ENCODE results near the gene KRT3.
"Not testable (repeated sequence)": the region's sequence is repeated elsewhere in the genome, so short reads cannot be mapped to it uniquely, and the experiment has no call there.

The KRT3 gene

GRCh38 chr12:52761802-52762201 lies 34.1 kb downstream of the KRT3 start:
- Histone ChIP-seq H3K4me1 (ENCODE audit: control insufficient read depth in 5 of 5, insufficient read depth in 5 of 5, low read length in 5 of 5) (peaks cover 0 to 3% (median 0%) of the 10 kb centered on the region in 5 donors), H3K27me3 (ENCODE audit: control insufficient read depth in 5 of 5, insufficient read depth in 4 of 5, low read length in 5 of 5) (peaks cover 0 to 12% (median 4%) of the 10 kb centered on the region in 5 donors), H3K4me3 (ENCODE audit: low read depth in 1 of 5, low read length in 5 of 5) (no peak overlapping the region), H3K9ac (ENCODE audit: low read length in 5 of 5) (no peak overlapping the region), H3K36me3 (ENCODE audit: control insufficient read depth in 5 of 5, insufficient read depth in 5 of 5, low read length in 5 of 5) (no peaks in the 10 kb centered on the region), H3K9me3 (ENCODE audit: control insufficient read depth in 5 of 5, low read length in 5 of 5) (peaks cover 3 to 19% (median 11%) of the 10 kb centered on the region in 5 donors), H3K27ac (ENCODE audit: low read depth, low read length) (no peak overlapping the region)

- not testable (repeated sequence) for H3K36me3 ChIP-seq (ENCODE audit: control insufficient read depth in 5 of 5, insufficient read depth in 5 of 5, low read length in 5 of 5); H3K9ac ChIP-seq (ENCODE audit: low read length in 5 of 5); H3K4me3 ChIP-seq (ENCODE audit: low read depth in 1 of 5, low read length in 5 of 5); H3K4me1 ChIP-seq (ENCODE audit: control insufficient read depth in 5 of 5, insufficient read depth in 5 of 5, low read length in 5 of 5); H3K27ac ChIP-seq (ENCODE audit: low read depth, low read length)
- Histone ChIP-seq H3K9me3 (ENCODE audit: control insufficient read depth in 5 of 5, low read length in 5 of 5) (peaks cover 3 to 19% (median 11%) of the 10 kb centered on the region in 5 donors), H3K27me3 (ENCODE audit: control insufficient read depth in 5 of 5, insufficient read depth in 4 of 5, low read length in 5 of 5) (peaks cover 0 to 17% (median 6%) of the 10 kb centered on the region in 5 donors)
These were observed 34.7 kb downstream of the KRT3 start for GRCh38 chr12:52761218-52761617.

- peaks cover 0 to 17% (median 7%) of the 10 kb centered on the region in 5 donors for H3K27me3 ChIP-seq (ENCODE audit: control insufficient read depth in 5 of 5, insufficient read depth in 4 of 5, low read length in 5 of 5)
- no peak overlapping the region for H3K9ac ChIP-seq (ENCODE audit: low read length in 5 of 5)
- no peaks in the 10 kb centered on the region for H3K36me3 ChIP-seq (ENCODE audit: control insufficient read depth in 5 of 5, insufficient read depth in 5 of 5, low read length in 5 of 5)
- H3K9me3 ChIP-seq (ENCODE audit: control insufficient read depth in 5 of 5, low read length in 5 of 5): peaks cover 3 to 19% (median 11%) of the 10 kb centered on the region in 5 donors
- H3K4me3 ChIP-seq (ENCODE audit: low read depth in 1 of 5, low read length in 5 of 5): no peak overlapping the region
- H3K27ac ChIP-seq (ENCODE audit: low read depth, low read length): no peak overlapping the region
- H3K4me1 ChIP-seq (ENCODE audit: control insufficient read depth in 5 of 5, insufficient read depth in 5 of 5, low read length in 5 of 5): peaks cover 0 to 3% (median 0%) of the 10 kb centered on the region in 5 donors
These were observed 35.3 kb downstream of the KRT3 start for GRCh38 chr12:52760623-52761022.

GRCh38 chr12:52759695-52760094 lies 36.2 kb downstream of the KRT3 start:
- H3K36me3 ChIP-seq (ENCODE audit: control insufficient read depth in 5 of 5, insufficient read depth in 5 of 5, low read length in 5 of 5): no peaks in the 10 kb centered on the region
- peaks cover 0 to 17% (median 7%) of the 10 kb centered on the region in 5 donors for H3K27me3 ChIP-seq (ENCODE audit: control insufficient read depth in 5 of 5, insufficient read depth in 4 of 5, low read length in 5 of 5)
- no peak overlapping the region for H3K27ac ChIP-seq (ENCODE audit: low read depth, low read length)
- H3K4me3 ChIP-seq (ENCODE audit: low read depth in 1 of 5, low read length in 5 of 5): no peak overlapping the region
- peaks cover 3 to 19% (median 11%) of the 10 kb centered on the region in 5 donors for H3K9me3 ChIP-seq (ENCODE audit: control insufficient read depth in 5 of 5, low read length in 5 of 5)
- no peak overlapping the region for H3K9ac ChIP-seq (ENCODE audit: low read length in 5 of 5)
- H3K4me1 ChIP-seq (ENCODE audit: control insufficient read depth in 5 of 5, insufficient read depth in 5 of 5, low read length in 5 of 5): peaks cover 0 to 3% (median 0%) of the 10 kb centered on the region in 5 donors

- Histone ChIP-seq H3K4me3 (ENCODE audit: low read depth in 1 of 5, low read length in 5 of 5) (no peak overlapping the region), H3K27me3 (ENCODE audit: control insufficient read depth in 5 of 5, insufficient read depth in 4 of 5, low read length in 5 of 5) (peaks cover 0 to 17% (median 7%) of the 10 kb centered on the region in 5 donors), H3K9ac (ENCODE audit: low read length in 5 of 5) (no peak overlapping the region)
These were observed 36.7 kb downstream of the KRT3 start for GRCh38 chr12:52759218-52759617.

GRCh38 chr12:52757449-52758176 lies 38.3 kb downstream of the KRT3 start:
- H3K4me3 ChIP-seq (ENCODE audit: low read depth in 1 of 5, low read length in 5 of 5): no peak overlapping the region
- peaks cover 0 to 20% (median 7%) of the 10 kb centered on the region in 5 donors for H3K27me3 ChIP-seq (ENCODE audit: control insufficient read depth in 5 of 5, insufficient read depth in 4 of 5, low read length in 5 of 5)

More at GRCh38 chr12:52759218-52759617, 36.7 kb downstream of the KRT3 start:
- Histone ChIP-seq H3K9me3 (ENCODE audit: control insufficient read depth in 5 of 5, low read length in 5 of 5) (peaks cover 3 to 19% (median 11%) of the 10 kb centered on the region in 5 donors), H3K27ac (ENCODE audit: low read depth, low read length) (no peak overlapping the region), H3K4me1 (ENCODE audit: control insufficient read depth in 5 of 5, insufficient read depth in 5 of 5, low read length in 5 of 5) (peaks cover 0 to 3% (median 0%) of the 10 kb centered on the region in 5 donors), H3K36me3 (ENCODE audit: control insufficient read depth in 5 of 5, insufficient read depth in 5 of 5, low read length in 5 of 5) (no peaks in the 10 kb centered on the region)

GRCh38 chr12:52756281-52756960 lies 39.5 kb downstream of the KRT3 start:
- Histone ChIP-seq H3K4me1 (ENCODE audit: control insufficient read depth in 5 of 5, insufficient read depth in 5 of 5, low read length in 5 of 5) (peaks cover 0 to 10% (median 0%) of the 10 kb centered on the region in 5 donors), H3K9ac (ENCODE audit: low read length in 5 of 5) (no peak overlapping the region), H3K4me3 (ENCODE audit: low read depth in 1 of 5, low read length in 5 of 5) (no peak overlapping the region), H3K27me3 (ENCODE audit: control insufficient read depth in 5 of 5, insufficient read depth in 4 of 5, low read length in 5 of 5) (peaks cover 0 to 18% (median 7%) of the 10 kb centered on the region in 5 donors), H3K9me3 (ENCODE audit: control insufficient read depth in 5 of 5, low read length in 5 of 5) (peaks cover 3 to 12% (median 8%) of the 10 kb centered on the region in 5 donors), H3K27ac (ENCODE audit: low read depth, low read length) (no peak overlapping the region), H3K36me3 (ENCODE audit: control insufficient read depth in 5 of 5, insufficient read depth in 5 of 5, low read length in 5 of 5) (no peaks in the 10 kb centered on the region)

More at GRCh38 chr12:52757449-52758176, 38.3 kb downstream of the KRT3 start:
- no peaks in the 10 kb centered on the region for H3K36me3 ChIP-seq (ENCODE audit: control insufficient read depth in 5 of 5, insufficient read depth in 5 of 5, low read length in 5 of 5)
- H3K4me1 ChIP-seq (ENCODE audit: control insufficient read depth in 5 of 5, insufficient read depth in 5 of 5, low read length in 5 of 5): peaks cover 0 to 10% (median 0%) of the 10 kb centered on the region in 5 donors
- no peak overlapping the region for H3K9ac ChIP-seq (ENCODE audit: low read length in 5 of 5)
- no peak overlapping the region for H3K27ac ChIP-seq (ENCODE audit: low read depth, low read length)
- H3K9me3 ChIP-seq (ENCODE audit: control insufficient read depth in 5 of 5, low read length in 5 of 5): peaks cover 3 to 19% (median 11%) of the 10 kb centered on the region in 5 donors

- no peak overlapping the region for H3K9ac ChIP-seq (ENCODE audit: low read length in 5 of 5)
- peaks cover 2 to 8% (median 6%) of the 10 kb centered on the region in 5 donors for H3K9me3 ChIP-seq (ENCODE audit: control insufficient read depth in 5 of 5, low read length in 5 of 5)
- H3K27ac ChIP-seq (ENCODE audit: low read depth, low read length): no peak overlapping the region
- no peak overlapping the region for H3K4me3 ChIP-seq (ENCODE audit: low read depth in 1 of 5, low read length in 5 of 5)
- peaks cover 0 to 10% (median 0%) of the 10 kb centered on the region in 5 donors for H3K4me1 ChIP-seq (ENCODE audit: control insufficient read depth in 5 of 5, insufficient read depth in 5 of 5, low read length in 5 of 5)
- no peaks in the 10 kb centered on the region for H3K36me3 ChIP-seq (ENCODE audit: control insufficient read depth in 5 of 5, insufficient read depth in 5 of 5, low read length in 5 of 5)
- peaks cover 0 to 18% (median 7%) of the 10 kb centered on the region in 5 donors for H3K27me3 ChIP-seq (ENCODE audit: control insufficient read depth in 5 of 5, insufficient read depth in 4 of 5, low read length in 5 of 5)
These were observed 40.4 kb downstream of the KRT3 start for GRCh38 chr12:52755533-52755932.

- no peaks in the 10 kb centered on the region for H3K9me3 ChIP-seq (ENCODE audit: control insufficient read depth in 5 of 5, low read length in 5 of 5)
- peaks cover 0 to 10% (median 0%) of the 10 kb centered on the region in 5 donors for H3K4me1 ChIP-seq (ENCODE audit: control insufficient read depth in 5 of 5, insufficient read depth in 5 of 5, low read length in 5 of 5)
- no peak overlapping the region for H3K4me3 ChIP-seq (ENCODE audit: low read depth in 1 of 5, low read length in 5 of 5)
- H3K9ac ChIP-seq (ENCODE audit: low read length in 5 of 5): no peak overlapping the region
- no peaks in the 10 kb centered on the region for H3K36me3 ChIP-seq (ENCODE audit: control insufficient read depth in 5 of 5, insufficient read depth in 5 of 5, low read length in 5 of 5)
- peaks cover 0 to 18% (median 7%) of the 10 kb centered on the region in 5 donors for H3K27me3 ChIP-seq (ENCODE audit: control insufficient read depth in 5 of 5, insufficient read depth in 4 of 5, low read length in 5 of 5)
- H3K27ac ChIP-seq (ENCODE audit: low read depth, low read length): no peak overlapping the region
These were observed 41.8 kb downstream of the KRT3 start for GRCh38 chr12:52754135-52754534.

GRCh38 chr12:52753283-52753682 lies 42.6 kb downstream of the KRT3 start:
- no peak overlapping the region for H3K9ac ChIP-seq (ENCODE audit: low read length in 5 of 5)

More at GRCh38 chr12:52753283-52753682, 42.6 kb downstream of the KRT3 start:
- no peaks in the 10 kb centered on the region for H3K9me3 ChIP-seq (ENCODE audit: control insufficient read depth in 5 of 5, low read length in 5 of 5)
- no peaks in the 10 kb centered on the region for H3K36me3 ChIP-seq (ENCODE audit: control insufficient read depth in 5 of 5, insufficient read depth in 5 of 5, low read length in 5 of 5)
- H3K4me3 ChIP-seq (ENCODE audit: low read depth in 1 of 5, low read length in 5 of 5): no peak overlapping the region
- H3K27ac ChIP-seq (ENCODE audit: low read depth, low read length): no peak overlapping the region
- peaks cover 0 to 18% (median 7%) of the 10 kb centered on the region in 5 donors for H3K27me3 ChIP-seq (ENCODE audit: control insufficient read depth in 5 of 5, insufficient read depth in 4 of 5, low read length in 5 of 5)
- peaks cover 0 to 10% (median 0%) of the 10 kb centered on the region in 5 donors for H3K4me1 ChIP-seq (ENCODE audit: control insufficient read depth in 5 of 5, insufficient read depth in 5 of 5, low read length in 5 of 5)

All from subcutaneous abdominal adipose tissue (tissue), 5 donors.